ENCODE measurements around the gene SAPCD2. TPM values are rescaled to one million over a fixed set of nuclear protein-coding genes. Genes with fewer than 3 reads are reported as not detected.

The SAPCD2 gene
- total RNA-seq, 2 donors from 2014 or later: 20.8 to 24.9 TPM

GRCh38 chr9:137045294-137046087 is 24.9 kb downstream of the SAPCD2 start:
- Histone ChIP-seq H3K27ac (ENCODE audit: low read depth, low read length) (no peak overlapping the region), H3K9me3 (ENCODE audit: control insufficient read depth, low read length) (no peaks in the 10 kb centered on the region), H3K4me1 (ENCODE audit: control insufficient read depth, insufficient read depth, low read length) (peaks cover 6% of the 10 kb centered on the region), H3K9ac (ENCODE audit: extremely low read depth, low read length, poor library complexity, severe bottlenecking) (no peak overlapping the region), H3K27me3 (ENCODE audit: control insufficient read depth, insufficient read depth, low read length, poor library complexity, severe bottlenecking) (peaks cover 50% of the 10 kb centered on the region), H3K4me3 (ENCODE audit: low read length) (peak overlapping the region; percentile 81), H3K36me3 (ENCODE audit: control insufficient read depth, insufficient read depth, low read length) (no peaks in the 10 kb centered on the region)
- DNase-seq: peak; percentile 80
- Mint-ChIP-seq H3K27ac (no peak overlapping the region), H3K27me3 (ENCODE audit: insufficient read depth) (peaks cover 51% of the 10 kb centered on the region), H3K36me3 (ENCODE audit: low read depth) (no peaks in the 10 kb centered on the region), H3K4me3 (peak overlapping the region; percentile 60), H3K9me3 (no peaks in the 10 kb centered on the region), H3K4me1 (no peaks in the 10 kb centered on the region)
- 3 to 6% methylated on average over 55 to 96 of the region's 96 CpGs for WGBS, 2 experiments (ENCODE audit: insufficient coverage in 1 of 2, insufficient read length in 1 of 2)
- no peak for TF ChIP-seq CTCF (conservative IDR thresholded peaks at IDR 0.05)

GRCh38 chr9:137044502-137045177 is 25.7 kb downstream of the SAPCD2 start:
- H3K36me3 ChIP-seq (ENCODE audit: control insufficient read depth, insufficient read depth, low read length): no peaks in the 10 kb centered on the region
- TF ChIP-seq CTCF (conservative IDR thresholded peaks at IDR 0.05): no peak
- no peaks in the 10 kb centered on the region for H3K36me3 Mint-ChIP-seq (ENCODE audit: low read depth)
- H3K4me3 Mint-ChIP-seq: peak overlapping the region; percentile 60
- DNase-seq: no peak
- no peaks in the 10 kb centered on the region for H3K9me3 Mint-ChIP-seq
- H3K4me1 Mint-ChIP-seq: no peaks in the 10 kb centered on the region
- no peak overlapping the region for H3K27ac ChIP-seq (ENCODE audit: low read depth, low read length)
- peaks cover 41% of the 10 kb centered on the region for H3K27me3 ChIP-seq (ENCODE audit: control insufficient read depth, insufficient read depth, low read length, poor library complexity, severe bottlenecking)
- H3K9ac ChIP-seq (ENCODE audit: extremely low read depth, low read length, poor library complexity, severe bottlenecking): no peak overlapping the region
- H3K27me3 Mint-ChIP-seq (ENCODE audit: insufficient read depth): peaks cover 43% of the 10 kb centered on the region
- peak overlapping the region; percentile 78 for H3K4me3 ChIP-seq (ENCODE audit: low read length)
- no peak overlapping the region for H3K27ac Mint-ChIP-seq
- 83 to 84% methylated on average over 14 to 18 of the region's 18 CpGs for WGBS, 2 experiments (ENCODE audit: insufficient coverage in 1 of 2, insufficient read length in 1 of 2)
- H3K4me1 ChIP-seq (ENCODE audit: control insufficient read depth, insufficient read depth, low read length): peaks cover 6% of the 10 kb centered on the region
- no peaks in the 10 kb centered on the region for H3K9me3 ChIP-seq (ENCODE audit: control insufficient read depth, low read length)

- Mint-ChIP-seq H3K36me3 (ENCODE audit: low read depth) (peaks cover 2% of the 10 kb centered on the region), H3K27me3 (ENCODE audit: insufficient read depth) (peaks cover 37% of the 10 kb centered on the region), H3K4me3 (no peak overlapping the region), H3K9me3 (no peaks in the 10 kb centered on the region), H3K4me1 (no peaks in the 10 kb centered on the region), H3K27ac (no peak overlapping the region)
- Histone ChIP-seq H3K36me3 (ENCODE audit: control insufficient read depth, insufficient read depth, low read length) (peaks cover 5% of the 10 kb centered on the region), H3K4me3 (ENCODE audit: low read length) (no peak overlapping the region), H3K27ac (ENCODE audit: low read depth, low read length) (no peak overlapping the region), H3K9me3 (ENCODE audit: control insufficient read depth, low read length) (no peaks in the 10 kb centered on the region), H3K9ac (ENCODE audit: extremely low read depth, low read length, poor library complexity, severe bottlenecking) (no peak overlapping the region), H3K4me1 (ENCODE audit: control insufficient read depth, insufficient read depth, low read length) (peaks cover 6% of the 10 kb centered on the region), H3K27me3 (ENCODE audit: control insufficient read depth, insufficient read depth, low read length, poor library complexity, severe bottlenecking) (peaks cover 35% of the 10 kb centered on the region)
- TF ChIP-seq CTCF (conservative IDR thresholded peaks at IDR 0.05): no peak
- WGBS, 2 experiments (ENCODE audit: insufficient coverage in 1 of 2, insufficient read length in 1 of 2): 91 to 95% methylated on average over 8 to 12 of the region's 12 CpGs
- no peak for DNase-seq
Observed at GRCh38 chr9:137044037-137044436, 26.3 kb downstream of the SAPCD2 start.

Measured in endodermal cell (in vitro differentiated cells).